Activated naive CD4-positive, alpha-beta T cell (primary cell): ENCODE measurements around the gene CH25H.

ENCODE experiments used
- DNase-seq, 4 experiments: peaks; one replicate each; lab custom pipeline; 2025; lab: John Stamatoyannopoulos, UW

CH25H gene

DNA sequence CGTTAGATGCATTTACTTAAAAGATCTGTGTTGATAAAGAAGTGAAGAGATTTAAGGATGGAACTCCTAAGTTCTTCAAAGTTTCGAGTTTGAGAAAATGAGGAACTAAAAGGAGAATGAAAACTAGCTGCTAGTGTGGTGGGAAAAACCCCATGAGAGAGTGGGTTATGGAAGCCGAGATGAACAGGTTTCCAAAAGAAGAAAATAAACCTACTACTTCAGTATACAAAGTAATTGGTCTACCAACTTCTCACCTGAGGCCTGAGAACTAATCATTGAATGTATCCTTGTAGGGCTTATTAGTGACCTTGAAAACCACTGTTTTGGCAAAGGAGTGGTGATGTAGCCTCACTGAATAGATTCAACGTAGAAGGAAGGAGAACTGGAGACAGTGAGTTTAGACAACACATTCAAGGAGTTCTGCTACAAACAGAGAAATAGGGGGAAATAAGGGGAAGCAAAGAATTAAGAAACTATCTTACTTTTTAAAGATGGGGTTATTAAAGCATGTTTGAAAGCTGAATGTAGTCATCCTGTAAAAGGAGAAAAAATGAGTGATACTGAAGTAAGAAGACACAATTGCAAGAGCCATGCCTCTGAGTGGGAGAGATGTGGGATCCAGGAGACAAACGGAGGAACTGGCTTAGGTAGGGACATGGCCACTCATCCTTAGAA lies 50.8 kb downstream of the CH25H start:
- no peak for DNase-seq
